PFSK-1 (cell line): ENCODE results near the gene ACAD9.

Source experiments
- POLR2AphosphoS5 ChIP-seq: IDR thresholded peaks from 2 replicates; pipeline ENCODE4 v1.6.1; 2012; ENCODE audit warnings: low read depth, mild to moderate bottlenecking, control low read depth, low read length, moderate library complexity
- REST ChIP-seq, 2 experiments: IDR thresholded peaks; 2 replicates each; pipeline versions ENCODE4 v1.6.1 to v1.8.0; 2011 to 2012; ENCODE audit warnings: low read depth in 2 of 2, low read length in 2 of 2, control low read depth in 1 of 2, inconsistent platforms in 1 of 2, mild to moderate bottlenecking in 1 of 2, moderate library complexity in 1 of 2; ENCODE audit not compliant: insufficient read depth in 1 of 2
- TAF1 ChIP-seq: IDR thresholded peaks from 2 replicates; pipeline ENCODE4 v1.6.1; 2012; ENCODE audit warnings: low read length, control low read depth, borderline replicate concordance; ENCODE audit not compliant: insufficient read depth

GRCh38 chr3:128903501-128903900 lies 24.1 kb downstream of the ACAD9 start:
- no peak for TF ChIP-seq REST (IDR thresholded peaks at IDR 0.05; ENCODE audit: insufficient read depth in 1 of 2, low read depth in 2 of 2, low read length in 2 of 2)
- TF ChIP-seq POLR2AphosphoS5 = no peak
- TF ChIP-seq TAF1 = no peak
